Activated T-helper 1 cell treated with anti-CD3 and anti-CD28 coated beads, Interleukin-12 subunit alpha, Interleukin-12 subunit beta, Interleukin-2, Interleukin-4 antibody, amounts not matched to agents 30 ng/mL and 10 ng/mL and 1 ng/mL, durations not matched to agents 14 hours and 24 hours and 36 hours (primary cell): ENCODE data around the gene BICD1. TPM values are rescaled to one million over a fixed set of nuclear protein-coding genes. Genes with fewer than 3 reads are reported as not detected.
A peak's percentile ranks its signal among the peaks of the same experiment; 100 is the strongest.

Source experiments
- DNase-seq: peaks from one replicate; pipeline ENCODE4 v3.0.0; 2021; ENCODE audit warnings: low spot score
- H3K27ac Mint-ChIP-seq: one replicate; pipeline ENCODE4 v1.8.0; 2021; ENCODE audit warnings: mild to moderate bottlenecking, mixed read lengths
- H3K27me3 Mint-ChIP-seq: one replicate; pipeline ENCODE4 v1.8.0; 2022; ENCODE audit warnings: mild to moderate bottlenecking, moderate library complexity, mixed read lengths; ENCODE audit not compliant: insufficient read depth
- H3K36me3 Mint-ChIP-seq: one replicate; pipeline ENCODE4 v1.8.0; 2021; ENCODE audit warnings: low read depth, mixed read lengths
- H3K4me1 Mint-ChIP-seq: one replicate; pipeline ENCODE4 v1.8.0; 2021; ENCODE audit warnings: low read depth, mixed read lengths
- H3K4me3 Mint-ChIP-seq: one replicate; pipeline ENCODE4 v1.8.0; 2021; ENCODE audit warnings: mild to moderate bottlenecking, moderate library complexity, mixed read lengths
- H3K9me3 Mint-ChIP-seq: one replicate; pipeline ENCODE4 v1.8.0; 2021; ENCODE audit warnings: mixed read lengths
- intact Hi-C: fragments of 100-400 bp; cut with micrococcal nuclease; formaldehyde crosslinking; loops from one replicate; pipeline ENCODE4 v1.15.1; 2024
- total RNA-seq: library from RNA; stranded (reverse); gene quantifications from 2 replicates; pipeline ENCODE4 v1.2.3, GENCODE V29; 2022

The BICD1 gene
- total RNA-seq, 1 donor from 2014 or later, result 20.9 TPM

GRCh38 chr12:32332446-32332845, 225.8 kb downstream of the BICD1 start:
- DNase-seq, result no peak
- H3K4me3 Mint-ChIP-seq, result no peak overlapping the region
- no peaks in the 10 kb centered on the region for H3K9me3 Mint-ChIP-seq
- H3K27me3 Mint-ChIP-seq, result no peaks in the 10 kb centered on the region
- intact Hi-C loops, result no loop called here
- H3K36me3 Mint-ChIP-seq, result no peaks in the 10 kb centered on the region
- H3K27ac Mint-ChIP-seq, result no peak overlapping the region
- peaks cover 9% of the 10 kb centered on the region for H3K4me1 Mint-ChIP-seq

GRCh38 chr12:32334371-32334777, 227.7 kb downstream of the BICD1 start:
- H3K36me3 Mint-ChIP-seq, result no peaks in the 10 kb centered on the region
- intact Hi-C loops, result no loop called here
- H3K9me3 Mint-ChIP-seq, result no peaks in the 10 kb centered on the region
- no peak overlapping the region for H3K4me3 Mint-ChIP-seq
- H3K27ac Mint-ChIP-seq, result no peak overlapping the region
- no peak for DNase-seq
- H3K4me1 Mint-ChIP-seq, result peaks cover 9% of the 10 kb centered on the region
- H3K27me3 Mint-ChIP-seq, result no peaks in the 10 kb centered on the region

- no peaks in the 10 kb centered on the region for H3K27me3 Mint-ChIP-seq
- H3K9me3 Mint-ChIP-seq, result no peaks in the 10 kb centered on the region
- H3K36me3 Mint-ChIP-seq, result no peaks in the 10 kb centered on the region
- intact Hi-C loops, result no loop called here
- no peak overlapping the region for H3K27ac Mint-ChIP-seq
- DNase-seq, result no peak
- no peak overlapping the region for H3K4me3 Mint-ChIP-seq
- peaks cover 9% of the 10 kb centered on the region for H3K4me1 Mint-ChIP-seq
Measured at GRCh38 chr12:32336261-32336660, 229.6 kb downstream of the BICD1 start.

GRCh38 chr12:32343496-32343895, 236.8 kb downstream of the BICD1 start:
- Mint-ChIP-seq H3K4me1 (no peaks in the 10 kb centered on the region), H3K9me3 (no peaks in the 10 kb centered on the region), H3K27me3 (no peaks in the 10 kb centered on the region), H3K4me3 (no peak overlapping the region), H3K36me3 (no peaks in the 10 kb centered on the region), H3K27ac (no peak overlapping the region)
- intact Hi-C loops, result no loop called here
- DNase-seq, result no peak

GRCh38 chr12:32344047-32344446, 237.4 kb downstream of the BICD1 start:
- no peak overlapping the region for H3K27ac Mint-ChIP-seq
- DNase-seq, result no peak
- no peaks in the 10 kb centered on the region for H3K4me1 Mint-ChIP-seq
- H3K9me3 Mint-ChIP-seq, result no peaks in the 10 kb centered on the region
- H3K36me3 Mint-ChIP-seq, result no peaks in the 10 kb centered on the region
- intact Hi-C loops, result no loop called here
- no peak overlapping the region for H3K4me3 Mint-ChIP-seq
- H3K27me3 Mint-ChIP-seq, result no peaks in the 10 kb centered on the region

- no peak for DNase-seq
- intact Hi-C loops, result no loop called here
- no peaks in the 10 kb centered on the region for H3K36me3 Mint-ChIP-seq
- H3K4me1 Mint-ChIP-seq, result no peaks in the 10 kb centered on the region
- H3K9me3 Mint-ChIP-seq, result no peaks in the 10 kb centered on the region
- H3K4me3 Mint-ChIP-seq, result no peak overlapping the region
- H3K27ac Mint-ChIP-seq, result no peak overlapping the region
- H3K27me3 Mint-ChIP-seq, result peaks cover 4% of the 10 kb centered on the region
Measured at GRCh38 chr12:32353540-32353939, 246.9 kb downstream of the BICD1 start.

GRCh38 chr12:32357601-32358249, 251.1 kb downstream of the BICD1 start:
- no peak for DNase-seq
- H3K4me3 Mint-ChIP-seq, result no peak overlapping the region
- no peaks in the 10 kb centered on the region for H3K9me3 Mint-ChIP-seq
- no peak overlapping the region for H3K27ac Mint-ChIP-seq
- H3K27me3 Mint-ChIP-seq, result peaks cover 4% of the 10 kb centered on the region
- intact Hi-C loops, result no loop called here
- no peaks in the 10 kb centered on the region for H3K36me3 Mint-ChIP-seq
- H3K4me1 Mint-ChIP-seq, result no peaks in the 10 kb centered on the region

- Mint-ChIP-seq H3K4me3 (no peak overlapping the region), H3K9me3 (no peaks in the 10 kb centered on the region), H3K27ac (no peak overlapping the region), H3K27me3 (no peaks in the 10 kb centered on the region), H3K36me3 (no peaks in the 10 kb centered on the region), H3K4me1 (no peaks in the 10 kb centered on the region)
- intact Hi-C loops, result no loop called here
- DNase-seq, result no peak
Measured at GRCh38 chr12:32360956-32361355, 254.3 kb downstream of the BICD1 start.

GRCh38 chr12:32362892-32363291, 256.2 kb downstream of the BICD1 start:
- no peaks in the 10 kb centered on the region for H3K27me3 Mint-ChIP-seq
- H3K27ac Mint-ChIP-seq, result no peak overlapping the region
- no peak overlapping the region for H3K4me3 Mint-ChIP-seq
- no peaks in the 10 kb centered on the region for H3K9me3 Mint-ChIP-seq
- no peaks in the 10 kb centered on the region for H3K36me3 Mint-ChIP-seq
- DNase-seq, result no peak
- intact Hi-C loops, result no loop called here
- H3K4me1 Mint-ChIP-seq, result no peaks in the 10 kb centered on the region

- no peaks in the 10 kb centered on the region for H3K4me1 Mint-ChIP-seq
- H3K27me3 Mint-ChIP-seq, result no peaks in the 10 kb centered on the region
- H3K27ac Mint-ChIP-seq, result no peak overlapping the region
- no peaks in the 10 kb centered on the region for H3K36me3 Mint-ChIP-seq
- DNase-seq, result peak; percentile 14
- H3K9me3 Mint-ChIP-seq, result no peaks in the 10 kb centered on the region
- intact Hi-C loops, result loop anchor here (1.0 to 5.0 kb wide), 4 partner anchors 92 to 1657 kb away; partner anchors contain the start of genes ALG10 and YARS2
- no peak overlapping the region for H3K4me3 Mint-ChIP-seq
Measured at GRCh38 chr12:32365473-32366064, 258.9 kb downstream of the BICD1 start.

GRCh38 chr12:32366714-32367113, 260.1 kb downstream of the BICD1 start:
- Mint-ChIP-seq H3K27me3 (no peaks in the 10 kb centered on the region), H3K4me3 (no peak overlapping the region), H3K36me3 (no peaks in the 10 kb centered on the region), H3K4me1 (no peaks in the 10 kb centered on the region), H3K9me3 (no peaks in the 10 kb centered on the region), H3K27ac (no peak overlapping the region)
- no peak for DNase-seq
- intact Hi-C loops, result loop anchor here (5.0 kb wide), 2 partner anchors 91 to 1656 kb away; partner anchors contain the start of gene ALG10

- Mint-ChIP-seq H3K27ac (no peak overlapping the region), H3K36me3 (no peaks in the 10 kb centered on the region), H3K4me3 (no peak overlapping the region), H3K9me3 (no peaks in the 10 kb centered on the region), H3K4me1 (no peaks in the 10 kb centered on the region), H3K27me3 (no peaks in the 10 kb centered on the region)
- no peak for DNase-seq
- intact Hi-C loops, result loop anchor here (5.0 kb wide), 2 partner anchors 90 to 1655 kb away; partner anchors contain the start of gene ALG10
Measured at GRCh38 chr12:32367381-32367780, 260.7 kb downstream of the BICD1 start.

- DNase-seq, result no peak
- Mint-ChIP-seq H3K4me3 (no peak overlapping the region), H3K9me3 (no peaks in the 10 kb centered on the region), H3K27ac (no peak overlapping the region), H3K4me1 (no peaks in the 10 kb centered on the region), H3K27me3 (no peaks in the 10 kb centered on the region), H3K36me3 (no peaks in the 10 kb centered on the region)
- intact Hi-C loops, result loop anchor here (5.0 kb wide), 2 partner anchors 88 to 1653 kb away; partner anchors contain the start of gene ALG10
Measured at GRCh38 chr12:32369202-32369601, 262.6 kb downstream of the BICD1 start.
